Thymus (tissue), 14 donors: ENCODE measurements around the gene SLC43A2. TPM values are rescaled to one million over a fixed set of nuclear protein-coding genes. Genes with fewer than 3 reads are reported as not detected.
"Not testable (repeated sequence)": the region's sequence is repeated elsewhere in the genome, so short reads cannot be mapped to it uniquely, and the experiment has no call there.

ENCODE experiments used
- DNase-seq, 9 donors: peaks; one replicate each; pipeline ENCODE4 v3.0.0-alpha.2; 2013; ENCODE audit warnings: low spot score in 9 of 9, low read depth in 6 of 9, missing footprints in 1 of 9
- H3K27ac ChIP-seq, 2 donors: one replicate each; pipeline ENCODE4 v1.5.1; 2013; ENCODE audit warnings: control low read depth in 1 of 2, low read depth in 1 of 2, low read length in 1 of 2, mild to moderate bottlenecking in 1 of 2, moderate library complexity in 1 of 2
- H3K27me3 ChIP-seq, 2 donors: one replicate each; pipeline ENCODE4 v1.5.1; 2013; ENCODE audit warnings: low read length in 1 of 2; ENCODE audit not compliant: control insufficient read depth in 2 of 2, insufficient read depth in 1 of 2
- H3K36me3 ChIP-seq, 2 donors: one replicate each; pipeline ENCODE4 v1.5.1; 2013; ENCODE audit warnings: low read length in 1 of 2, mild to moderate bottlenecking in 1 of 2, moderate library complexity in 1 of 2; ENCODE audit not compliant: control insufficient read depth in 2 of 2, insufficient read depth in 2 of 2
- H3K4me1 ChIP-seq, 2 donors: one replicate each; pipeline ENCODE4 v1.5.1; 2013; ENCODE audit warnings: low read length in 2 of 2; ENCODE audit not compliant: control insufficient read depth in 2 of 2, insufficient read depth in 2 of 2
- H3K4me3 ChIP-seq, 2 donors: one replicate each; pipeline ENCODE4 v1.5.1; 2013; ENCODE audit warnings: low read length in 2 of 2, control low read depth in 1 of 2, mild to moderate bottlenecking in 1 of 2
- H3K9me3 ChIP-seq, 2 donors: one replicate each; pipeline ENCODE4 v1.5.1; 2013; ENCODE audit warnings: low read length in 1 of 2, mild to moderate bottlenecking in 1 of 2; ENCODE audit not compliant: control insufficient read depth in 2 of 2, insufficient read depth in 1 of 2
- WGBS: extraction: QIAGEN DNeasy Blood & Tissue Kit; methylation state at CpG from one replicate; pipeline ENCODE4 v1.1.7; 2013; 5-methylcytosine and 5-hydroxymethylcytosine counted together
- long read RNA-seq, 10 donors: transcript quantifications; one replicate each; lab custom pipeline, GENCODE V29; 2026
- polyA plus RNA-seq: library from polyadenylated mRNA; stranded (reverse); fragments of 200-250 nt; gene quantifications from one replicate; pipeline ENCODE4 v1.2.3, GENCODE V29; 2013
- total RNA-seq: library from RNA; stranded (reverse); fragments of 120-200 nt; gene quantifications from one replicate; pipeline ENCODE4 v1.2.4, GENCODE V29; 2013
- donor health status: healthy.

The SLC43A2 gene
- total RNA-seq (10.5 TPM), polyA plus RNA-seq (13.9 TPM)
- long read RNA-seq, donor 1, full-length matches to known transcripts, result 1 of 1 reads
- long read RNA-seq, donor 1, partial matches to known transcripts, result 0 of 1 reads
- long read RNA-seq, donor 1, other reads (novel, unspliced or antisense), result 0 of 1 reads
- long read RNA-seq, donor 2, result 0 reads
- long read RNA-seq, donor 3, full-length matches to known transcripts, result 2 of 2 reads
- long read RNA-seq, donor 3, partial matches to known transcripts, result 0 of 2 reads
- long read RNA-seq, donor 3, other reads (novel, unspliced or antisense), result 0 of 2 reads
- long read RNA-seq, donor 4, full-length matches to known transcripts, result 2 of 2 reads
- long read RNA-seq, donor 4, partial matches to known transcripts, result 0 of 2 reads
- long read RNA-seq, donor 4, other reads (novel, unspliced or antisense), result 0 of 2 reads
- long read RNA-seq, donor 5, full-length matches to known transcripts, result 2 of 2 reads
- long read RNA-seq, donor 5, partial matches to known transcripts, result 0 of 2 reads
- long read RNA-seq, donor 5, other reads (novel, unspliced or antisense), result 0 of 2 reads
- long read RNA-seq, donor 6, full-length matches to known transcripts, result 3 of 3 reads
- long read RNA-seq, donor 6, partial matches to known transcripts, result 0 of 3 reads
- long read RNA-seq, donor 6, other reads (novel, unspliced or antisense), result 0 of 3 reads
- long read RNA-seq, donor 7, partial matches to known transcripts, result 10 of 10 reads
- long read RNA-seq, donor 7, other reads (novel, unspliced or antisense), result 0 of 10 reads
- long read RNA-seq, donor 8, full-length matches to known transcripts, result 1 of 1 reads
- long read RNA-seq, donor 8, partial matches to known transcripts, result 0 of 1 reads
- long read RNA-seq, donor 8, other reads (novel, unspliced or antisense), result 0 of 1 reads
- long read RNA-seq, donor 9, full-length matches to known transcripts, result 1 of 1 reads
- long read RNA-seq, donor 9, partial matches to known transcripts, result 0 of 1 reads
- long read RNA-seq, donor 9, other reads (novel, unspliced or antisense), result 0 of 1 reads
- long read RNA-seq, donor 10, full-length matches to known transcripts, result 2 of 2 reads
- long read RNA-seq, donor 10, partial matches to known transcripts, result 0 of 2 reads
- long read RNA-seq, donor 10, other reads (novel, unspliced or antisense), result 0 of 2 reads

GRCh38 chr17:1627982-1628855 is at the start of gene SLC43A2:
SLC43A2 (minus strand) TSS chr17:1628834; CDS start chr17:1627874, 960 bp downstream.
- Histone ChIP-seq H3K4me3 (peak within 1 kb of the TSS; percentile 85 to 87), H3K4me1 (peaks cover 5 to 40% of the 10 kb centered on the region in 2 donors), H3K27ac (peak within 1 kb of the TSS; percentile 93 to 96), H3K27me3 (peaks cover 0 to 11% of the 10 kb centered on the region in 2 donors), H3K9me3 (peaks cover 0 to 10% of the 10 kb centered on the region in 2 donors), H3K36me3 (peaks cover 0 to 20% of the 10 kb centered on the region in 2 donors)
- WGBS, result under 1% methylated on average over 95 of the region's 95 CpGs
- peak in 8 of 9 donors; percentile 73 to 94 (median 88) for DNase-seq

GRCh38 chr17:1676401-1676800 is 47.8 kb upstream of the SLC43A2 start:
- 98% methylated on average over 13 of the region's 13 CpGs for WGBS
- Histone ChIP-seq H3K4me3 (no peak overlapping the region), H3K4me1 (no peaks in the 10 kb centered on the region), H3K36me3 (peaks cover 93 to 97% of the 10 kb centered on the region in 2 donors), H3K9me3 (no peaks in the 10 kb centered on the region), H3K27me3 (no peaks in the 10 kb centered on the region), H3K27ac (no peak overlapping the region)
- no peak for DNase-seq

- H3K36me3 ChIP-seq, result peaks cover 84 to 93% of the 10 kb centered on the region in 2 donors
- no peaks in the 10 kb centered on the region for H3K27me3 ChIP-seq
- H3K9me3 ChIP-seq, result no peaks in the 10 kb centered on the region
- H3K27ac ChIP-seq, result no peak overlapping the region
- H3K4me3 ChIP-seq, result no peak overlapping the region
- DNase-seq, result no peak
- no peaks in the 10 kb centered on the region for H3K4me1 ChIP-seq
- 98% methylated on average over 26 of the region's 26 CpGs for WGBS
Measured at GRCh38 chr17:1673041-1673785, 44.6 kb upstream of the SLC43A2 start.

GRCh38 chr17:1663934-1664333 is 35.3 kb upstream of the SLC43A2 start:
- not testable (repeated sequence) for H3K27me3 ChIP-seq, H3K4me1 ChIP-seq, H3K9me3 ChIP-seq, DNase-seq, H3K27ac ChIP-seq, H3K4me3 ChIP-seq
- 99% methylated on average over 5 of the region's 5 CpGs for WGBS
- H3K36me3 ChIP-seq, result peaks cover 79 to 80% of the 10 kb centered on the region in 2 donors

- Histone ChIP-seq H3K36me3 (peaks cover 80 to 86% of the 10 kb centered on the region in 2 donors), H3K27ac (no peak overlapping the region), H3K9me3 (no peaks in the 10 kb centered on the region), H3K4me1 (no peaks in the 10 kb centered on the region), H3K27me3 (no peaks in the 10 kb centered on the region), H3K4me3 (no peak overlapping the region)
- no peak for DNase-seq
- WGBS, result 98% methylated on average over 12 of the region's 12 CpGs
Measured at GRCh38 chr17:1661045-1661444, 32.4 kb upstream of the SLC43A2 start.

- no peaks in the 10 kb centered on the region for H3K27me3 ChIP-seq
- DNase-seq, result no peak
- no peak overlapping the region for H3K4me3 ChIP-seq
- H3K36me3 ChIP-seq, result peaks cover 90 to 91% of the 10 kb centered on the region in 2 donors
- WGBS, result 99% methylated on average over 9 of the region's 9 CpGs
- H3K4me1 ChIP-seq, result no peaks in the 10 kb centered on the region
- H3K9me3 ChIP-seq, result no peaks in the 10 kb centered on the region
- H3K27ac ChIP-seq, result no peak overlapping the region
Measured at GRCh38 chr17:1658100-1658499, 29.5 kb upstream of the SLC43A2 start.

GRCh38 chr17:1653735-1654134 is 25.1 kb upstream of the SLC43A2 start:
- Histone ChIP-seq H3K27ac (no peak overlapping the region), H3K4me3 (no peak overlapping the region), H3K4me1 (peaks cover 10% of the 10 kb centered on the region in 2 donors), H3K27me3 (no peaks in the 10 kb centered on the region), H3K9me3 (no peaks in the 10 kb centered on the region), H3K36me3 (peaks cover 80 to 84% of the 10 kb centered on the region in 2 donors)
- 97% methylated on average over 14 of the region's 14 CpGs for WGBS
- no peak for DNase-seq

- H3K4me3 ChIP-seq, H3K27ac ChIP-seq, DNase-seq, H3K9me3 ChIP-seq, H3K27me3 ChIP-seq: not testable (repeated sequence)
- Histone ChIP-seq H3K36me3 (peaks cover 71 to 75% of the 10 kb centered on the region in 2 donors), H3K4me1 (peaks cover 15 to 19% of the 10 kb centered on the region in 2 donors)
- WGBS, result 97% methylated on average over 7 of the region's 7 CpGs
Measured at GRCh38 chr17:1652794-1653193, 24.2 kb upstream of the SLC43A2 start.
